ENCODE measurements around the gene ZNF518A. TPM values are rescaled to one million over a fixed set of nuclear protein-coding genes. Genes with fewer than 3 reads are reported as not detected.
"Not testable (repeated sequence)": the region's sequence is repeated elsewhere in the genome, so short reads cannot be mapped to it uniquely, and the experiment has no call there.

Gene ZNF518A
- total and polyA plus RNA-seq, 10 of the 15 experiments (the other 5 are each of a cell fraction or from before 2014, with no cell fraction given), result 3.7 to 24.4 (median 15.4) TPM

DNA sequence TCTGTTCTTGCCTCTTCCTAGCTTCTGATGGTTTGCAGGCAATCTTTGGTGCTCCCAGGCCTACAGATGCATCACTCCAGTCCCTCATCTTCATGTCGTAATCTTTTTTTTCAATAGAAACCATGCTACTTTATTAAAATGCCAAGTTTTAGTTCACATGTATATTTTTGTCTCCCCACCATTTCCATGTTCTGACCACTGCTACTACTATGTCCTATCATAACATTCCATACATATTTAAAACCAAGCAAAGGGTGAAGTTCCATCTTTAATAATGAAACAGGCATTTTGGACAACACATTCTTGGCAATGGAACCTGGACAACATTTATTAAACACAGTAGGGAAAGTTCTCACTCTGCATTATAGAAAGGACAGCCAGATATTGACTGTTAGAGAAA, 58.8 kb downstream of the ZNF518A start (continued):
- no peak for TF ChIP-seq SMARCA5 (IDR thresholded peaks at IDR 0.05)

DNA sequence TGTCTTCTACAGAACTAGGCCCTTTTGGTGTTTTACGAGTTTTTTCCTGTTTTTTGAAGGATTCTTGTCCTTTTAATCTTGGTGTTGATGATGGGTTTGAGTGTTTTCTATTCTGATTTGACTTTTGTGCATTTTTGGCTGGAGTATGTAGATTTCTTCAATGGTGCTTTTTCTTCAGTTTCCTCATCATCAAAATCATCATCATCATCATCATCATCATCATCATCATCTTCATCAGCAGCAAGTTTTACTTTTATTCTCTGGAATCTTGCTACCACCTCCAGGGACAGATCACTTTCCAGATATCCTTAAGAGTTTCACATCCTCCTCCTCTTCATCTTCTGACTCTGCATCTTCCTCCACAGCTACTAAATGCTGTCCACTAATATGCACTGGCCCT, 59.4 kb downstream of the ZNF518A start:
- ATAC-seq; H3K4me2 ChIP-seq (ENCODE audit: control insufficient read depth, insufficient read depth); FAIRE-seq; SMC1A ChIA-PET (ENCODE audit: uncharacterized antibody, unreplicated experiment); CTCF ChIA-PET; RAD21 ChIA-PET (ENCODE audit: unreplicated experiment); H3K4me3 ChIP-seq; H3K9ac ChIP-seq (ENCODE audit: control insufficient read depth, insufficient read depth, low read length); in situ Hi-C loops (cut with MboI); intact Hi-C loops (cut with micrococcal nuclease; ENCODE audit: unreplicated experiment); H3K4me1 ChIP-seq (ENCODE audit: control insufficient read depth, insufficient read depth, low read length); H3K27ac ChIP-seq (ENCODE audit: control insufficient read depth, insufficient read depth); BruUV-seq (replicated peaks); H2AFZ ChIP-seq (ENCODE audit: control insufficient read depth, low read depth, low read length); H3K79me2 ChIP-seq (ENCODE audit: control insufficient read depth, insufficient read depth, low read length); H4K20me1 ChIP-seq (ENCODE audit: control insufficient read depth, insufficient read depth); DNase-seq (ENCODE audit: low read depth, low spot score); H3K9me3 ChIP-seq (replicated peaks; ENCODE audit: control insufficient read depth, insufficient read depth, low read length); POLR2A ChIA-PET; H3K27me3 ChIP-seq (replicated peaks in 1 of 2; ENCODE audit: control insufficient read depth in 2 of 2, insufficient read depth in 2 of 2, low read length in 1 of 2): not testable (repeated sequence)
- 100% methylated on average over 1 of the region's 1 CpG for WGBS (ENCODE audit: insufficient coverage, insufficient replicate concordance, low lambda C conversion rate, missing lambda C conversion rate)
- peaks cover 1 to 32% of the 10 kb centered on the region in 2 experiments; a peak in 2 of 4 replicates for H3K36me3 ChIP-seq (ENCODE audit: control insufficient read depth in 2 of 2, insufficient read depth in 2 of 2, low read length in 1 of 2)

DNA sequence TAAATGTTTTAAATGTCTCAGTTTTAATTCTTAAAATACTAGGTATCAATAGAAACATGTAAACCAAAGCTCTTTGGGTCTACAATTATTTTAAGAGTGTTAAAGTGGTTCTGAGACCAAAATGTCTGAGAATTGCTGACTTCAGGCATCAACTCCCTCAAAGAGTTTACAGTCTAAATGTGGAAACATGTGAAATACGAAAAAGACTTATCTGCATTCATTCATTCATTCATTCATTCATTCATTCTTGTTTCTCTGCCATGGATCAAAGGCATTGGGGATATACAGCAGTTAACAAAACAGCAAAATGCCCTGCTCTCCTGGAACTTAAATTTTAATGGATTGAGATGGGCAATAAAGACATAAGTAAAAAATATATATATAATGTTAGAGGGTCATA, 71.4 kb downstream of the ZNF518A start:
- intact Hi-C loops (cut with micrococcal nuclease; ENCODE audit: unreplicated experiment), result no loop called here
- H4K20me1 ChIP-seq (ENCODE audit: control insufficient read depth, insufficient read depth), result no peaks in the 10 kb centered on the region
- no peaks in the 10 kb centered on the region for H3K9me3 ChIP-seq (replicated peaks; ENCODE audit: control insufficient read depth, insufficient read depth, low read length)
- ChIA-PET CTCF (no interaction called here), RAD21 (ENCODE audit: unreplicated experiment) (no interaction called here), POLR2A (no interaction called here), SMC1A (ENCODE audit: uncharacterized antibody, unreplicated experiment) (interaction anchor here (1.2 kb wide), 1 partner anchor 185 kb away, joined by 3 read pairs; no protein-coding TSS in a partner anchor)
- in situ Hi-C loops (cut with MboI), result no loop called here
- H3K27ac ChIP-seq (ENCODE audit: control insufficient read depth, insufficient read depth), result no peak overlapping the region
- no TSS peak for BruUV-seq (replicated peaks)
- FAIRE-seq, result no peak
- H3K79me2 ChIP-seq (ENCODE audit: control insufficient read depth, insufficient read depth, low read length), result no peaks in the 10 kb centered on the region
- TF ChIP-seq BRCA1 (IDR thresholded peaks at IDR 0.05; ENCODE audit: low read depth, low read length) (no peak), ZNF24 (IDR thresholded peaks at IDR 0.05) (peak; percentile 96), EP300 (IDR thresholded peaks at IDR 0.05; ENCODE audit: borderline replicate concordance in 1 of 2, control insufficient read depth in 1 of 2, low read depth in 2 of 2, low read length in 2 of 2) (no peak)
- WGBS (ENCODE audit: insufficient coverage, insufficient replicate concordance, low lambda C conversion rate, missing lambda C conversion rate), result 67% methylated on average over 1 of the region's 1 CpG
- H3K4me1 ChIP-seq (ENCODE audit: control insufficient read depth, insufficient read depth, low read length), result no peaks in the 10 kb centered on the region
- no peak overlapping the region for H3K4me2 ChIP-seq (ENCODE audit: control insufficient read depth, insufficient read depth)
- H3K36me3 ChIP-seq (ENCODE audit: control insufficient read depth in 2 of 2, insufficient read depth in 2 of 2, low read length in 1 of 2), result peaks cover 11 to 70% of the 10 kb centered on the region in 2 experiments
- no peak for ATAC-seq
- no peaks in the 10 kb centered on the region for H3K27me3 ChIP-seq (replicated peaks in 1 of 2; ENCODE audit: control insufficient read depth in 2 of 2, insufficient read depth in 2 of 2, low read length in 1 of 2)
- no peak for DNase-seq (ENCODE audit: low read depth, low spot score)
- H3K4me3 ChIP-seq, result no peak overlapping the region
- no peak overlapping the region for H2AFZ ChIP-seq (ENCODE audit: control insufficient read depth, low read depth, low read length)
- H3K9ac ChIP-seq (ENCODE audit: control insufficient read depth, insufficient read depth, low read length), result no peak overlapping the region

Measured in GM12878 (cell line).